Vagina (tissue), 2 donors: ENCODE results near the gene ALB. TPM values are rescaled to one million over a fixed set of nuclear protein-coding genes. Genes with fewer than 3 reads are reported as not detected.

Experiments used
- DNase-seq, 2 donors: peaks; one replicate each; pipeline ENCODE4 v3.0.0-alpha.2; 2017; ENCODE audit errors: extremely low spot score in 2 of 2
- H3K27ac ChIP-seq: fragments of 200-600 bp; sonication (generic); one replicate; pipeline ENCODE4 v1.5.1; 2019
- H3K27me3 ChIP-seq: fragments of 200-600 bp; sonication (generic); one replicate; pipeline ENCODE4 v1.5.1; 2019
- H3K36me3 ChIP-seq, 2 donors: fragments of 200-600 bp; sonication (generic); one replicate each; pipeline ENCODE4 v1.5.1; 2017 to 2019
- H3K4me1 ChIP-seq: fragments of 200-600 bp; sonication (generic); one replicate; pipeline ENCODE4 v1.5.1; 2019
- H3K4me3 ChIP-seq, 2 donors: fragments of 200-600 bp; sonication (generic); 1 replicate in 1 of 2; 2 replicates in 1 of 2; pipeline ENCODE4 v1.5.1; 2016 to 2019
- H3K9me3 ChIP-seq: fragments of 200-600 bp; sonication (generic); one replicate; pipeline ENCODE4 v1.5.1; 2019
- CTCF ChIP-seq, 3 experiments: fragments of 450-650 bp in 2 of 3; fragments of 200-600 bp in 1 of 3; sonication (generic) in 1 of 3; IDR thresholded peaks; one replicate each; pipeline ENCODE4 v1.5.1; 2017 to 2019; ENCODE audit warnings: antibody characterized with exemption in 3 of 3, mild to moderate bottlenecking in 2 of 3, moderate library complexity in 2 of 3
- POLR2A ChIP-seq, 2 donors: fragments of 450-650 bp; IDR thresholded peaks; one replicate each; pipeline ENCODE4 v1.6.1; 2017; ENCODE audit warnings: antibody characterized with exemption in 2 of 2, mild to moderate bottlenecking in 2 of 2, moderate library complexity in 2 of 2
- POLR2AphosphoS5 ChIP-seq, 2 donors: sonication (generic); formaldehyde crosslinking; IDR thresholded peaks; one replicate each; pipeline ENCODE4 v1.9.0; 2017; ENCODE audit warnings: antibody characterized with exemption in 2 of 2, mild to moderate bottlenecking in 2 of 2, low read depth in 1 of 2; ENCODE audit not compliant: insufficient read depth in 1 of 2
- intact Hi-C: fragments of 100-400 bp; cut with DNase I; formaldehyde crosslinking; loops from one replicate; pipeline ENCODE4 v1.15.1; 2023
- total RNA-seq: library from RNA; depleted of rRNA; stranded (reverse); fragments of >200 nt; gene quantifications from one replicate; pipeline ENCODE4 v1.2.3, GENCODE V29; 2016

Gene ALB
- total RNA-seq, 1 donor from 2014 or later = not detected

GRCh38 chr4:73439445-73439844 is 35.4 kb downstream of the ALB start:
- no peak for TF ChIP-seq POLR2A (IDR thresholded peaks at IDR 0.05)
- TF ChIP-seq POLR2AphosphoS5 (IDR thresholded peaks at IDR 0.05; ENCODE audit: insufficient read depth in 1 of 2, low read depth in 1 of 2) = no peak
- no peak for TF ChIP-seq CTCF (IDR thresholded peaks at IDR 0.05)
- Histone ChIP-seq H3K4me1 (no peaks in the 10 kb centered on the region), H3K27me3 (no peaks in the 10 kb centered on the region), H3K27ac (no peak overlapping the region), H3K9me3 (no peaks in the 10 kb centered on the region), H3K4me3 (no peak overlapping the region), H3K36me3 (no peaks in the 10 kb centered on the region)
- no peak for DNase-seq
- intact Hi-C loops = no loop called here

- Histone ChIP-seq H3K4me3 (no peak overlapping the region), H3K27ac (no peak overlapping the region), H3K36me3 (no peaks in the 10 kb centered on the region), H3K27me3 (no peaks in the 10 kb centered on the region), H3K9me3 (no peaks in the 10 kb centered on the region), H3K4me1 (no peaks in the 10 kb centered on the region)
- no peak for DNase-seq
- intact Hi-C loops = no loop called here
- TF ChIP-seq POLR2AphosphoS5 (IDR thresholded peaks at IDR 0.05; ENCODE audit: insufficient read depth in 1 of 2, low read depth in 1 of 2) = no peak
- TF ChIP-seq POLR2A (IDR thresholded peaks at IDR 0.05) = no peak
- TF ChIP-seq CTCF (IDR thresholded peaks at IDR 0.05) = no peak
Measured at GRCh38 chr4:73439991-73440390, 35.9 kb downstream of the ALB start.

- Histone ChIP-seq H3K4me1 (no peaks in the 10 kb centered on the region), H3K9me3 (no peaks in the 10 kb centered on the region), H3K4me3 (no peak overlapping the region), H3K36me3 (no peaks in the 10 kb centered on the region), H3K27ac (no peak overlapping the region), H3K27me3 (no peaks in the 10 kb centered on the region)
- no peak for DNase-seq
- intact Hi-C loops = no loop called here
- no peak for TF ChIP-seq CTCF (IDR thresholded peaks at IDR 0.05)
- TF ChIP-seq POLR2A (IDR thresholded peaks at IDR 0.05) = no peak
- no peak for TF ChIP-seq POLR2AphosphoS5 (IDR thresholded peaks at IDR 0.05; ENCODE audit: insufficient read depth in 1 of 2, low read depth in 1 of 2)
Measured at GRCh38 chr4:73440653-73441052, 36.6 kb downstream of the ALB start.

GRCh38 chr4:73442275-73442674 is 38.2 kb downstream of the ALB start:
- Histone ChIP-seq H3K27me3 (no peaks in the 10 kb centered on the region), H3K4me3 (no peak overlapping the region), H3K36me3 (no peaks in the 10 kb centered on the region), H3K27ac (no peak overlapping the region), H3K9me3 (no peaks in the 10 kb centered on the region), H3K4me1 (no peaks in the 10 kb centered on the region)
- intact Hi-C loops = no loop called here
- TF ChIP-seq CTCF (IDR thresholded peaks at IDR 0.05) (no peak), POLR2A (IDR thresholded peaks at IDR 0.05) (no peak), POLR2AphosphoS5 (IDR thresholded peaks at IDR 0.05; ENCODE audit: insufficient read depth in 1 of 2, low read depth in 1 of 2) (no peak)
- DNase-seq = no peak

GRCh38 chr4:73443224-73443623 is 39.1 kb downstream of the ALB start:
- H3K27me3 ChIP-seq = no peaks in the 10 kb centered on the region
- TF ChIP-seq POLR2AphosphoS5 (IDR thresholded peaks at IDR 0.05; ENCODE audit: insufficient read depth in 1 of 2, low read depth in 1 of 2) (no peak), POLR2A (IDR thresholded peaks at IDR 0.05) (no peak), CTCF (IDR thresholded peaks at IDR 0.05) (no peak)
- H3K4me1 ChIP-seq = no peaks in the 10 kb centered on the region
- no peaks in the 10 kb centered on the region for H3K9me3 ChIP-seq
- no peak for DNase-seq
- H3K4me3 ChIP-seq = no peak overlapping the region
- H3K36me3 ChIP-seq = no peaks in the 10 kb centered on the region
- intact Hi-C loops = no loop called here
- H3K27ac ChIP-seq = no peak overlapping the region
